NCI-H748 (cell line): Measurements from ENCODE around the gene RAB6B.

Source experiments
- DNase-seq: peaks from one replicate; lab custom pipeline; 2025; ENCODE audit not compliant: unreplicated experiment; lab: John Stamatoyannopoulos, UW

RAB6B gene

DNA sequence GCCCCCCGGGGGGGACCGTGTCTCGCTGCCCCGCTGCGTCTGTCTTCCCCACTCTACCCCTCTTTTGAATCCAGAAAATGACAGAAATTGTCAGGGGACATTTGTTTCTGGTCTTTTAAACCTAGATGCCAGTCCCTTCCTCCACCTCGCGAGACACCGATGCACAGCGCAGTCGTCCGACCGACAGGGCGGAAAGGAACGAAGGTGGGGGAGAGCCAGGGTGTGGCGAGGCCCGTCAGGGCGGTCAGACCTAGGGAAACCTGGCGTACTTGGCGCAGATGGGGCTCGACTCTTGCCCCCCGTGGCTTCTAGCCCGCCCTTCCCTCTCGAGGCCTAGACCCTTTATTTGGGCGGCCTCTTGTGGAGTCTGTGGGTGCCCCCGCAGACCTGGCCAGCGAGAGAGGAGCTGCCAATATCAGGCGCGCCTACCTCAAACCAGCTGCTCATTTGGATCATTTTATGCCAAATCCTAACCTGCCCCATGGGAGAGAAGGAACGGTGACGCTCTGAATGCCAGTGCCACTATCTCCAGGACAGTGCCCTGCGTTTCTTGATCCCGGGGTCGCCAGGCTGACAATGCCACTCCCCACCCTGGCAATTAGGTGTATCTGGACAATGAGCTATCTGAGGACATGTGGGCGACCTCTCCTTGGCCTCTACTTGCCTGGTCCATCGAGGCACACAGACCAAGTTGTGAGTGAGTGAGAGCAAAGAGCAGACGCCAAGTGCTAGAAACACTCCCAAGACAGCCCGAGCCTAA lies 500 bp upstream of the RAB6B start:
- DNase-seq: peak; percentile 51

- DNase-seq: peak; percentile 41
Measured at GRCh38 chr3:133894353-133895207, 1.1 kb downstream of the RAB6B start.

DNA sequence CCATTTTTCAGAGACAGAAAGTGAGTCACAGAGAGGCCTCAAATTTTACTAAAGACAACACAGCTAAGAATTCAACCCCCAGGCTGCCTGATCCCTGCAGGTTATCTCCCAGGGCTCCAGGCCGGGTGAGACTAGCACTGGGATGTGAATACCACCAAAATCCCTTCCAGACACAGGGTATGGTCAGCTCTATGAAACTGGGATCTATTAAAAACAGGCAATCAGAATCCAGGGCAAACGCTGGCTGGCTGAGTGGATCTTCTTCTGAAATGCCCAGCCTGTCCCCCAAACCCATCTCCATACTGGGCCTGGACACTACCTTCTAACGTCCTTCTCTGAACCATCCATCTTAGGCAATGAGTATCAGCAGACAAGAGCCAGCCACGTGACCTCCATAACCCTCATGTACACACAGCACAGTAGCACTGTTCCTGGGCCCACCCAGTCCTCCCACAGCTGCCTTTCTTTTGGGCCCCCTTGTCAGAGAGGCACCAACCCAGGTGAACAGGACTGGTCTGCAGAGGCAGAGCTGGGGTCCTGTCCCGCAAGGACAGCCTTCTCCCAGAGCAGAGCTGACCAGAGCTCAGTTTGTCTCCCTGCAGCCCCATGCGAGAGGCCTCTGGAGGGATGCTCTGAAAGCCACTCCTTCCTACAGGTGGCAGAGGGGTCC lies 1.9 kb downstream of the RAB6B start:
- no peak for DNase-seq

- DNase-seq: no peak
Measured at GRCh38 chr3:133892541-133893231, 3.0 kb downstream of the RAB6B start.

GRCh38 chr3:133891662-133892378 lies 3.9 kb downstream of the RAB6B start:
- DNase-seq: no peak

DNA sequence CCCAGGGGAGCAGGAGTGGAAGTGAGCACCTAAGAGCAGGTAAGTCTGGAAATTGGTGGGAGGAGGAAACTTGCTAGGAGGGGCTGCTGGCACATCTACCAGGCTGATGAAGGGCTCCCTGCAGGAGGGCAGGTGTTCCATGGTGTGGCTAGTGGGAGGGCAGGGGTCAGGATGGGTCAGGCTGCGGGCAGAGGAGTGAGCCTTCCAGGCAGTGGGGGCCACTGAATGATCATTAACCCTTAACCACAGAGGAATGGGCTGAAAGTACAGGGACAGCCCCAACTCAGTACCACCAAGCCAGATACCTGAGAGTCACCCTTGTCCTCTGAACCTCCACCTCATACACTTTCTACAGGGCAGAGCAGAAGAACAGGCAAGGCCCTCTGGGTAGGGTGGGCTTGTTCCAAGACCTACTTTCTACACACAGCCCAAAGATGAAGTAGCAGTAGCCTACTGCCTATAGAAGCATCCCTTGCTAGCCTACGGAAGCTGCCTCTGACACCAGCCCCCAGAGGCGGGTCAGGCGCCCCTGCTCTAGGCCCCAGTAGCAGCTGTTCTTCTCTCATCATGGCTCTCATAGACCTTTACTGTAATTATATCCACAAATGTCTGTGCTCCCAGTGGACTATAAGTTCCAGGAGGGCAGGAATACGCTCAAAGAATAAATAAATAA lies 4.6 kb downstream of the RAB6B start:
- DNase-seq: no peak

DNA sequence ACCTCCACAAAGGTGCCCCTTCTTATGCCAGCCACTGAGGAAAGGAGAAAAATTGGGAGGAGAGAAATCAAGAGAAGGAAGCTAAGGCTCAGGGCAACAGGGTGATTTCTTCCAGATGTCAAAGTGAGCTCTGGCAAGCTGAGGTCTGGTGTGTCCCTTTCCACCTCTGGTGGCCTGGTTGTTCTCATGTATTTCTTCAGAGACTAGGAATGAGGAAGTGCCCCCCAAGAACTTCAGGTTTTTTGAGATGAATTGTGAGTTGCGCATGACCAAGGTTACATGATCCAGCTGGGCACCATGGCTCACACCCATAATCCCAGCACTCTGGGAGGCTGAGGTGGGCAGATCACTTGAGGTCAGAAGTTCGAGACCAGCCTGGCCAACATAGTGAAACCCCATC lies 5.6 kb downstream of the RAB6B start:
- DNase-seq: no peak

DNA sequence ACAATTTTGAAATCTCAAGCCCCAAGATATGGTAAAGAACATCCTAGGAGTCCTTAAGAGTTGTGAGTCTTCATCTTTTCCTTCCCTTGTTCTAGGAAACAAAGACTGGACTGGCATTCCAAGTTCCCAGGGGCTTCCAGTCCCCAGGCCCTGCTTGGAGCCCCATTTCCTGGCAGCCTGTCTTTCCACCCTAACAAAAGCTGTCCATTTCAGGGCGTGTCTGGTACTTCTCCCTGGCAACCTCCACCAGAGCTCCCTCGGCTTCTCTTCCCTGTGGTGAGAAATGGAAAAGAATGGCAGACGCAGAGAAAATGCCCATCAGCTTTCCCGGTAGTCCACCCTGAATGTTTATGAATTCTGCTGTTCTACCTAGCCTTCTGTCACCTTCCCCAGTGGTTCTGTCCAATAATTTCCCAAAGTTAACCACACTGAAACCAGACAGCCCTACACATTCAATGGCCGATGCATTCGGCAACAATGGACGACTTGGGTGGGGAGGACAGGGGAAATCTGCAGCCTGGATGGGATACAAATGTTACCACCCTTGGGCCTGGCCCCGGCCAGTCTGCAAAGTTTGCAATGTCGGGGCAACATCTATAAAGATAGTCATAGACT lies 6.8 kb downstream of the RAB6B start:
- DNase-seq: no peak

DNA sequence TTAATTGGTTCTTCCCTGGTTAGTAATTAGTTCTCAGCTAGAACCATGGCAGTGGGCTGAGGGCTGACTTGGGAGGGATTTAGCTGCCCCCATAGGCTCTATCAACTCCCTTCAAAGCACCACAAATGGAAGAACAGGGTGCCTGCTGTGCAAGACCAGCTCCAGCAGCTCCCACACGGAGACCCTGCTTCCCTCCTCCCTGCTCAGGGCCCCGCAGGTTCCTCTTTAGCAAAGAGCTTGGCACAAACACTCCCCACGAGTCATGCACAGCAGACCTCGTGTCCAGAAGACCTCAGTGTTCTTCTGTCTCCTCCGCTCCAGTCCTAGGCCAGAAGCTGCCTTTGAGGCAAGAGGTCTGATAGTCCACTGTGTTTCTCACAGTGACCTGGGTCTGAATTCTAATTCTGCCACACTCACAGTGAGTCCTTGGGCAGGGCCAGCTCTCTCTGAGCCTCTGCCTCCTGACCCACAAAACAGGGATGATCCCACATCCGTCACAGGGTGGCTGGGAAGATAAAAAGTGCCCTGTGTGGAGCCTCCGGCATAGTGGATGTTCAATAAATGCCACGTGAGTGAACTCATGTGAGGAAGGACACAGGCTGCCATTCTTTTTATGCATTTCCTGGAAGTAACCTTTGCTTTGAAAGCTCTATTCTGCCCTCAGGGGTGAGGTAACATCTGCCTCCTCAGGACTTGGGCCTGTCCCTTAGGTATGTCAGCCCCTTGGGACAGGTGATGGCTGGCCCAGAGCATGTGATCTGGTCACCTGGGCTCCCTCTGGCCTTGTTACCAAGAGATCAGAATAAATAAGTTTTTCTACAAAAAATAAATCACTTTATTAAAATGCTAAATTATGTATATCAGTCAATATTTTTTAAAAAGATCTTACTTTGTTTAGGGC lies 7.6 kb downstream of the RAB6B start:
- no peak for DNase-seq

DNA sequence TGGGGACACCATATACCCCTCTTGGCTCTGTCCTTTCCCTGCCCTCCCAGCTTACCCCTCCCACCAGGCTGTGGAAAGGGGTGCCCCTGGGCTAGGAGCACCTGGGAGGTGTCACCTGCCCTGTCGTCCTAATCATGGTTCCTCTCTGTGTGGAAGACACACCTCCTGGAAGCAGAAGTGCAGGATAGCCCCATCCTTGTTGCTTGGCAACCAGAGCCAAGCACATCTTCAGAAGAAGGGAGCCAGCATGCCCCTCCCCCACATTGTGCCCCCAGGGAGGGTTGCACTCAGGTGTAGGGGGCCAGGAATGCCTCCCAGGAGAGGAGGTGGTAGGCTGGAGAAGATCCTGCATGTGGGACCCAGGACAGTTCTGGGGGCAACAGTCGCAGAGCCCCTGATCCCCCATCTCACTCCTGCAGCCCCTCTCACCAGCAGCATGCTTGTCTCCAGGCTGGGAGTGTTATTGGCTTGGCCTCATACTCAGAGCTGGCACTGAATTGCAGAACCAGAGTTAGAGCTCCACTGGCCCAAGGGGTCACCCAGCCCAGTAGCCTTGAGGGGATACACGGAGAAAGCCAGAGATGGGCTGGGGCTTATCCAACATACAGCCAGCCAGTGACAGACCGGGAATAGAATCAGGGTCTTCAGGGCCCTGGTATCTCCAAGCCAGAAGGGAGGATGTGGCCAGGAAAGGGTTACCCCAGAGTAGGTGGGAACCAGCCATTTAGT lies 8.4 kb downstream of the RAB6B start:
- DNase-seq: peak; percentile 32

GRCh38 chr3:133886031-133886722 lies 9.5 kb downstream of the RAB6B start:
- DNase-seq: no peak

DNA sequence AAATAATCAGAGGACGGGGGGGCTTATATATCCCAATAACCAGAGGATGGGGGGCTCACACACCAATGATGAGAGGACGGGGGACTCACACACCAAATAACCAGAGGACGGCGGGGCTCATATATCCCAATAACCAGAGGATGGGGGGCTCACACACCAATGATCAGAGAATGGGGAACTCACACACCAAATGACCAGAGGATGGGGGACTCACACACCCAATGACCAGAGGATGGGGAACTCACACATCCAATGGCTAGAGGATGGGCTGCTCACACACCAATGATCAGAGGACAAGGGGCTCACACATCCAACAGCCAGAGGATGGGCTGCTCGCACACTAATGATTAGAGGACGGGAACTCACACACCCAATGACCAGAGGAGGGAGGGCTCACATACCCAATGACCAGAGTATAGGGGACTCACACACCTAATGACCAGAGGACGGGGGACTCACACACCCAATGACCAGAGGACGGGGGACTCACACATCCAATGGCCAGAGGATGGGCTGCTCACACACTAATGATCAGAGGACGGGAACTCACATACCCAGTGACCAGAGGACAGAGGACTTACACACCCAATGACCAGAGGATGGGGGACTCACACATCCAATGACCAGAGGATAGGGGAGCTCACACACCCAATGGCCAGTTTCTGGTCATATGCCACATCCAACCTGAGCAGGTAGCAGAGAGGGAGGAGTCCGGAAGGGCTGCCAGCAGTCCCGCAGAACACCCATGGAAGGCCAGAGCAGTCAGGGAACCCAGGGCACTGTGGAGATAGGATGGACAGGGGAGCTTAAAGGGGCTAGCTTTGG lies 10.6 kb downstream of the RAB6B start:
- no peak for DNase-seq

GRCh38 chr3:133884054-133884886 lies 11.4 kb downstream of the RAB6B start:
- no peak for DNase-seq

DNA sequence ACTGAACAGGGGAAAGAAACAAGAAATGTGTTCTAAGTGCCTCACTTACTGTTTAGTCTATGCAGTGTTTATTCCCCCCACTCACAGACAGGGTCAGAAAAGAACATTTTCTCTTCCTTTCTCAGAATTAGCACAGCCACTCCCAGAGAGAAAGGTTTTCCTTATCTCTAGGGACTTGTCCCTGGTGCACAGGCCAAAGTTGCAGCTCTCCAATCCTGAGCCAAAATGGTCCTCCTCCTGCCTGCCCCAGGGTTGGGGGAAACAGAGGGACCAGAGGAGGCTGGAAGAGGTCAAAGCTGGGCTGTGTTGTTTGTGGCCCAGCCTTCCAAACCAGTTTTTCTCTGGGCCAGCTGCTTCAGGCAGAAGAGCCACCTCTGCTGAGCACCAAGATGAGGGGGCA lies 12.0 kb downstream of the RAB6B start:
- no peak for DNase-seq

- DNase-seq: no peak
Measured at GRCh38 chr3:133882986-133883586, 12.6 kb downstream of the RAB6B start.
